ENCODE measurements around the gene MTUS2. TPM values are rescaled to one million over a fixed set of nuclear protein-coding genes. Genes with fewer than 3 reads are reported as not detected.

The MTUS2 gene
- total and polyA plus RNA-seq, 2 experiments from 2014 or later = 0.27 to 0.38 TPM

DNA sequence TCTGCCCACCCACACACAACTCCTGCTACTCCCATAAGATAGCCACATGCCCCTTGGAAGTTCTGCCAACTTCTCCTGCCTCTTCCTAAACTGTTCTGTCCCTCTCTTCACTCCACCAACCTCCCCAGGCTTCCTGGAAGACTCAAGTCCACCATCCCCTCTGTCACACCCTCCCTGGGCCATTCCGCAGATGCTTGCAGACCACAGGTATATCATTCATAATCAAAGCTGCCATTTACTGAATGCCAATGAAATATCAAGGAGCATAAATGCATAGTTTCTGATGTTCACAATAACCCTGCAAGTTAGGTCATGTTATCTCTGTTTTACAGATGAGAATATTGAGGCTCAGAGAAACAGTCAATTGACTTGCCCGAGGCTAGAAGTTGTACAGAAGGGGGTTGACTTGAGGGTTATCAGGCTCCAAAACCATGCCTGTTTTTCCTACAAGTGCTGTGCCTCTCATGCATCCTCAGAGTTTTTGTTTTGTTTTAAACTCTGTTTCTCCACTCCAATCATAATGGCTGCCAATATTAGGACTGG lies 639.7 kb downstream of the MTUS2 start:
- no peaks in the 10 kb centered on the region for H3K79me2 ChIP-seq (replicated peaks; ENCODE audit: insufficient read depth)
- no peaks in the 10 kb centered on the region for H3K36me3 ChIP-seq (ENCODE audit: insufficient read depth)
- Mint-ChIP-seq H3K36me3 (ENCODE audit: low read depth) (no peaks in the 10 kb centered on the region; the same call in 1 of the 3 replicates), H3K9me3 (peaks cover 3% of the 10 kb centered on the region; the same call in 2 of the 3 replicates), H3K4me3 (no peak overlapping the region), H3K27me3 (ENCODE audit: insufficient read depth, low read depth, poor library complexity) (no peaks in the 10 kb centered on the region), H3K4me1 (peaks cover 1% of the 10 kb centered on the region; the same call in 2 of the 3 replicates), H3K27ac (no peak overlapping the region)
- no peak for TF ChIP-seq ZNF114 (CRISPR knock-in tag; IDR thresholded peaks at IDR 0.05)
- no peak overlapping the region for H3K4me2 ChIP-seq
- H3K27ac ChIP-seq (ENCODE audit: low read depth) = no peak overlapping the region
- H3F3A ChIP-seq (replicated peaks; ENCODE audit: low read depth) = no peaks in the 10 kb centered on the region
- no peaks in the 10 kb centered on the region for H3K4me1 ChIP-seq (ENCODE audit: insufficient read depth)
- H4K20me1 ChIP-seq (replicated peaks; ENCODE audit: insufficient read depth) = no peaks in the 10 kb centered on the region
- ATAC-seq (no peak), DNase-seq (ENCODE audit: low spot score) (no peak)
- H3K27me3 ChIP-seq (ENCODE audit: insufficient read depth) = no peaks in the 10 kb centered on the region
- H2AFZ ChIP-seq = no peak overlapping the region
- H3K9me2 ChIP-seq (ENCODE audit: insufficient read depth) = 0 out of 2 replicates have a peak, but pooled peaks cover 2% of the 10 kb centered on the region
- no peak overlapping the region for H3K4me3 ChIP-seq

DNA sequence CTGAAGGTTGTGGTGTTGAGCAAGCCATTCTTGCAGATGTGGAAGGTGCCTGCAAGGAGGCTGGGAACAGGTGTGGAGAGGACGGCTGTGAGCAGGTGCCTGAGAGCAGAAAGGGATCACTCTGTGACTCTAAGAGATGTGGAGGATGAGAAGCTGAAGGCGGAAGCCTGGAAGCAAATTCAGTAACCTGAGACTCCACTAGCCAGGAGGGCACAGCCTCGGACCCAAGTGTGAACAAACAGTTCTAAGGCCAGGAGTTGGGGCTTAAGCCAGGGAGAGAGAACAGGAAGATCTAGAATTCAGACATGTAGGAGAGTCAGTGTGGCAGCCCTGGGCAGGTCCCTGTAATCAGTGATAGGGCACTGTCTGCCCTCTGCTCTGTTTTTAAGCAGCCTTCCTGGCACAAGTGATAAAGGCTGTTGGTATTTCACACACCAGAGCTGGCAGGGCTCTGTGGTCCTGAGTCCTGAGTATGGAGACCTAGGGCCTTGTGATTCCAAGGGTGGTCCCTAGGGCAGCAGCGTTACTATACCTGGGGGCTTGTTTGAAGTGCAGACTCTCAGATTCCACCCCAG lies 644.1 kb downstream of the MTUS2 start:
- H3K4me3 Mint-ChIP-seq = no peak overlapping the region
- no peaks in the 10 kb centered on the region for H3K79me2 ChIP-seq (replicated peaks; ENCODE audit: insufficient read depth)
- ATAC-seq (peak; percentile 32), DNase-seq (ENCODE audit: low spot score) (no peak)
- H3K4me2 ChIP-seq = no peak overlapping the region
- H3K9me3 Mint-ChIP-seq = no peaks in the 10 kb centered on the region; the same call in 2 of the 3 replicates
- no peaks in the 10 kb centered on the region for H3K4me1 ChIP-seq (ENCODE audit: insufficient read depth)
- no peaks in the 10 kb centered on the region for H3K4me1 Mint-ChIP-seq
- H3K27ac ChIP-seq (ENCODE audit: low read depth) = no peak overlapping the region
- H3K9me2 ChIP-seq (ENCODE audit: insufficient read depth) = 0 out of 2 replicates have a peak, but pooled peaks cover 2% of the 10 kb centered on the region
- peak overlapping the region; percentile 69; the same call in 1 of the 2 replicates for H2AFZ ChIP-seq
- no peaks in the 10 kb centered on the region for H3F3A ChIP-seq (replicated peaks; ENCODE audit: low read depth)
- H3K36me3 Mint-ChIP-seq (ENCODE audit: low read depth) = no peaks in the 10 kb centered on the region
- H3K27ac Mint-ChIP-seq = no peak overlapping the region
- H4K20me1 ChIP-seq (replicated peaks; ENCODE audit: insufficient read depth) = no peaks in the 10 kb centered on the region
- TF ChIP-seq ZNF114 (CRISPR knock-in tag; IDR thresholded peaks at IDR 0.05) (no peak), JUNB (IDR thresholded peaks at IDR 0.05; ENCODE audit: unreplicated experiment) (no peak), ZNF331 (CRISPR knock-in tag; IDR thresholded peaks at IDR 0.05; ENCODE audit: low read depth) (no peak), CREB1 (CRISPR knock-in tag; IDR thresholded peaks at IDR 0.05; ENCODE audit: low read depth) (no peak), ZNF462 (CRISPR knock-in tag; IDR thresholded peaks at IDR 0.05) (no peak)
- no peaks in the 10 kb centered on the region for H3K27me3 ChIP-seq (ENCODE audit: insufficient read depth)
- peaks cover 3% of the 10 kb centered on the region for H3K27me3 Mint-ChIP-seq (ENCODE audit: insufficient read depth, low read depth, poor library complexity)
- H3K4me3 ChIP-seq = no peak overlapping the region
- H3K36me3 ChIP-seq (ENCODE audit: insufficient read depth) = no peaks in the 10 kb centered on the region
